Measurements from ENCODE around the gene GUCY1A2.

The GUCY1A2 gene

DNA sequence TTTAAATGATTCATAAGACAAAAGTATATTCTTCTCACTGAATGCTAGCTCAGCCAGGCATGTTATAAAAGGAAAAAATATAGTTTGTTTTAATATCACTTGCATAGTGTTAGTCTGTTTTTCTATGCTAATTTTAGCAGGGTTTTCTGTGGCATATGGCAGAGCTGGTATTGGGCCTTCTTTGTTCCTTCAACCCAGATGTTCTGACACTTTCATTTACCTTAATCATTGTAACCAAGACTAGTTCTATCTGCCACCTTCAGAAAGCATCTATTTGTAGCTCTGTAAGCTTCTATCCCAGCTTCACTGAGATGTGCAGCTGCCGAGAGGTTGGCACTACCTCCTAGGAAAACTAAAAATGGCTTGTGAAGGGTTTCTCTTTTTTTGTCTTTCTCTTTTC lies 338.7 kb downstream of the GUCY1A2 start:
- FAIRE-seq (no peak), DNase-seq (ENCODE audit: insufficient read length, low spot score) (no peak)

DNA sequence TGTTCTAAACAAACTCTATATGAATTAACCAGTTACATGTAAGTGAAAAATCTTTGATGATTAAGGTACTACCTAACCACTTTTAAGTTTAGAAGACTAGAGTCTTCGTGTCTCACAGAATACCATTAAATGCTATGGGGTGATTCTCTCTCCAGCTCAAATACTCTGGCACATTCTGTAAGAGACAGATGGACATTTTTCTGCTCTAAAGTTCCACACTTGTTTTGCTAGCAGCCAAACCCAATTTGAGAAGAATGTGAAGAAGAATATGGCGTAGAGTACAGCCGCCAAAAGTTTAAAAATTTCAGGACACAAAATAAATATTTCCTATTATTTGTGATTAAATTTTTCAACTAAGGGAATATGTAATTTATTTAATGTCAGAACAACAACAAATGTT lies 339.1 kb downstream of the GUCY1A2 start:
- FAIRE-seq (no peak), DNase-seq (ENCODE audit: insufficient read length, low spot score) (no peak)

DNA sequence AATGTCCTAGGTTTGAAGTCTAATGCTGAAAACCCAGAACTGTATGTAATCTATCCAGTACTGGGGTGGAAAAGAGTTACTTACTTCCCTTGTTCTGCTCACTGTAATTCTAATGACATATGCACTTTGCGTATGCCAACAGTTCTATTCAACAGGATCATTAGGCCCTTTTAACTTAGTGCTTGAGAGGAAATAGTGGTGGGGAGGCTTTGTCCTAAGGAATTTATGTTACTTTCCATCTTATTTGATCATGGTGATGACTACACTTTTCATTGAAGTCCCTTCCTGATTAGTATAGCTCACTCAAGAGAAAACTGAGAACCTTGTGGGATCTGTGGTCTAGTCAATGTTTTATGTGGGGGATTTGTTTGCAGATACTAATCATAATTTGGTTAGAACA lies 348.2 kb downstream of the GUCY1A2 start:
- FAIRE-seq (no peak), DNase-seq (ENCODE audit: insufficient read length, low spot score) (no peak)

DNA sequence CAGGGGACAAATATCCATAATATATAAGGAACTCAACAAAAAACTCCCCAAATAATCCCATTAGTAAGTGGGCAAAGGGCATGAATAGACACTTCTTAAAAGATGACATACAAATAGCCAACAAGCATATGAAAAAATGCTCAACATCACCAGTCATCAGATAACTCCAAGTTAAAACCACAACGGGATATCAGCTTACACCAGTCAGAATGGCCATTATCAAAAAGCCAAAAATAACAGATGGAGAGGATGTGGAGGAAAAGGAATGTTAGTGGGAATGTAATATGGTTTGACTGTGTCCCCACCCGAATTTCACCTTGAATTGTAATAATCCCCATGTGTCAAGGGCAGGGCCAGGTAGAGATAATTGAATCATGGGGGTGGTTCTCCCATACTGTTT lies 350.1 kb downstream of the GUCY1A2 start:
- FAIRE-seq: no peak
- no peak for DNase-seq (ENCODE audit: insufficient read length, low spot score)

DNA sequence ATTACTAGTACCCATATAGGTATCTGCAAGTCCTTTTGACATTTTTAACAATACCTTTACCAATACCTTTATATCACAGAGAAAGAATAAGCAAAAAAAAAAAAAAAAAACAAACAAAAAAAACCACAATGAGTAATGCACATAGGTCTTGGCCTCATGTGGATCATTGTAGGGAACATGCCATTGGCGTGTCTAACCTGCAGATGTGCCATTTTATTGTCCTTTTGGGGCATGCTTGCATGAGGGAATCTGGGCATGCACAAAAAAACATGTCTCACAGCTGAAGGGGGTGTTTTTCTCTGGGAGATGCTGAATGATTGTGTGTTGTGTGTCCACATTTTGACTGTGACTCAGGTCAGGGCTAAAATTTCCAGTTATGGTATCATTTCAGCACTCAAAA lies 361.6 kb downstream of the GUCY1A2 start:
- FAIRE-seq (no peak), DNase-seq (ENCODE audit: insufficient read length, low spot score) (no peak)

DNA sequence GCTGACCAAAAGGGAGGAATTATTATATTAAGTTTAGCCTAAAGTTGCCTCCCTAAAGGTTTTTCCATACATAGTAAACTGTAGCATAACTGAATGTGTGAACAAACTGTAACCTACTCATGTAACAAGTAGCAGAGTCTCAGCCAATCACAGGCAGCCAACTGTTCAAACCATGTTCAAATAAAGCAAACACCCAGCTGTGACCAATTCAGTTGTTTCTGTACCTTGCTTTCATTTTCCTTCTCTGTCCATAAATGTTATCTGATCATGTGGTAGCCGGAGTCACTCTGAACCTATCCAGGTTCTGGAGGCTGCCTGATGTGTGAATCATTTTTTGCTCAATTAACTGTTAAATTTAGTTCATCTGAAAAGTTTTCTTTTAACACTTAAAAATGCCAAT lies 373.5 kb downstream of the GUCY1A2 start:
- DNase-seq (ENCODE audit: insufficient read length, low spot score): no peak
- no peak for FAIRE-seq

DNA sequence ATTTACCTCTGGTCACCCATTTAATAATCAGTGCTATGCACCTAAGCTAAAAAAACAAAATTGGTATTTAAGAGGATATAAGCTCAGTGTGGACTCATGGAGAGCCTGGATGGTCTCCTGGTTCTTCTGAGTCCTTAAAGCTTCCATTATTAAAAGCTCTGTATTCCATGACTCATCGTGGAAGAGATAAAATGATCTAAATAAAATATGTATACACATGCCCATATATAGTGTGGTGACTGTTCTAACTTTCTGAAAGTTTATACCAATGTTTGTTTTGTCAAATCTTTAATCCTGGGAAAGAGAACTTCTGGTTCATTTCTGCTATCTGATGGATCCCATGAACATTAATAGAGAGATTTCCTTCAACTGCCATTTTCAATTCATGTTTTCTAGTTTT lies 375.9 kb downstream of the GUCY1A2 start:
- FAIRE-seq: no peak
- DNase-seq (ENCODE audit: insufficient read length, low spot score): no peak

DNA sequence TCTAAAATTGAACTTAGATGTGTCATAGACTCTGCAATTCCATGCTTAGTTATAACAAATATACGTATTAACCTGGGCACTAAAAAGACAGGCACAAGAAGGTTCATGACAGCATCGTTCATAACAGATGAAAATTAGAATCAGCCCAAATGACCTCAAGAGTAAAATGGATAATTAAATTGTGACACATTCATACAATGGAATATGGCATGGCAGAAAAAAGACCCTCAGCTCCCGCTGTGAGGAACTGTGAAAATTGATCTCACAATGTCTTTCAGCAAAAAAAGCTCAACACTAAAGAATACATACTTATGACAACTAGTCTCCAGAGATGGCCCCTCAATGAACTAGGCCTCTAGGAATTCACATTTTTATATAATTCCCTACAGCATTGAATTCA lies 386.0 kb downstream of the GUCY1A2 start:
- FAIRE-seq (no peak), DNase-seq (ENCODE audit: insufficient read length, low spot score) (no peak)

DNA sequence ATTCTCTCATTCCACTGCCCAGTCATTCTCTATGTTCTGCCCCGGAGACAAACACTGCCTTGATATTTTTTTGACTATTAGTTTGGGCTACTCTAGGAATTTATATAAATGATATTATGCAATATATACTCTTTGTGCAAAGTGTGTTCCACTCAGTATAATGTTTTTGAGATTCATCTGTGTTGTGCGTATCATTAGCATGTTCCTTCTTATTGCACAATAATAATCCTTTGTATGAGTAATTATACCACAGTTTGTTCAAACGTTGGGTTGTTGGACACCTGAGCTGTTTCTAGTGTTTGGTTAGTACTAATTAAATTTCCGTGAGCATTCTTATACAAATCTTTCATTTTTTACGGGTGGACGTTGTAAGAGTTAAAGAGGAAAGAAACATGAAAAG lies 390.6 kb downstream of the GUCY1A2 start:
- DNase-seq (ENCODE audit: insufficient read length, low spot score) (no peak), FAIRE-seq (no peak)

DNA sequence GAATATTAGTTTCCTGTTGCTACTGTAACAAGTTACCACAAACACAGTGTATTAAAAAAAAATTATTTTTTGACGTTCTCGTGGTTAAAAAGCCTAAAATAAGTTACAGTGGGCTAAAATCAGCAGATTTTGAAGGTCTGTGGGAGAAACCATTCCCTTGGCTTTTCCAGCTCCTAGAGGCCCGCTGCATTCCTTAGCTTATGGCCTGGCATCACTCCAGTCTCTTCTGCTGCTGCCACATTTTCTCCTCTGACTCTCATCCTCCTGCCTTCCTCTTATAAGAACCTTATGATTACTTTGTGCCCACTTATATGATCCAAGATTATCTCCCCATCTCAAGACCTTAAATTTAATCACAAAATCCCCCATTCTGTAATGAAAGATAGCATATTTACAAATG lies 392.7 kb downstream of the GUCY1A2 start:
- no peak for DNase-seq (ENCODE audit: insufficient read length, low spot score)
- no peak for FAIRE-seq

DNA sequence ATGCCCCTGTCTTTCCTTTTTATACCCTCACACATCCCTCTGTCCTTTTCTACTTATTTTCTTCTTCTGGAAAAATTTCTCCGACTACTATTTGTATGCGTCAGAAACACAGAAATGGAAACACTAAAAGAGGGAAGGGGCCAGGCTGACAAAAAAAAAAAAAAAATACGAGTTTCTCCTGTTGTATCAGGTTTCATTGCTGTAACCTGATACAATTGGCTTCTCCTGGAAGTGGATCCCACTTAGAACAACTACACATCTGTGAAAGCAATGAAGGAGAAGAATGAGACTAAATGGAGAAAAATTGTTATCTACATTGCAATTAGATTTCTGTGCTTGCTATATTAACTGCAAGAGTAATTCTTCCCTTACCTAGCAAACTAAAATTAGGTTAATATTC lies 393.9 kb downstream of the GUCY1A2 start:
- FAIRE-seq (no peak), DNase-seq (ENCODE audit: insufficient read length, low spot score) (no peak)

All from HTR-8/SVneo (cell line).